Neutrophil (primary cell): ENCODE results near the gene PALLD.

Source experiments
- H3K27ac ChIP-seq: fragments of 200-600 bp; sonication (generic); 2 replicates; pipeline ENCODE4 v1.5.1; 2016; ENCODE audit warnings: mild to moderate bottlenecking, moderate library complexity
- H3K27me3 ChIP-seq: fragments of 200-600 bp; sonication (generic); 2 replicates; pipeline ENCODE4 v1.6.0; 2016; ENCODE audit warnings: mild to moderate bottlenecking
- H3K36me3 ChIP-seq: fragments of 200-600 bp; sonication (generic); 2 replicates; pipeline ENCODE4 v1.5.1; 2017
- H3K4me1 ChIP-seq, 2 experiments: fragments of 200-600 bp in 1 of 2; sonication (generic) in 1 of 2; 1 replicate in 1 of 2; 2 replicates in 1 of 2; pipeline versions ENCODE4 v1.5.1 to v1.6.1; 2013 to 2016; ENCODE audit warnings: low read depth in 1 of 2, low read length in 1 of 2, mild to moderate bottlenecking in 1 of 2, moderate library complexity in 1 of 2; ENCODE audit not compliant: control insufficient read depth in 1 of 2, insufficient read depth in 1 of 2
- H3K4me3 ChIP-seq, 2 experiments: fragments of 200-600 bp in 1 of 2; sonication (generic) in 1 of 2; 1 replicate in 1 of 2; 2 replicates in 1 of 2; pipeline ENCODE4 v1.5.1; 2013 to 2016; ENCODE audit warnings: low read depth in 1 of 2, low read length in 1 of 2, mild to moderate bottlenecking in 1 of 2, moderate library complexity in 1 of 2
- H3K9me3 ChIP-seq: fragments of 200-600 bp; sonication (generic); 2 replicates; pipeline ENCODE4 v1.5.1; 2016
- CTCF ChIP-seq: fragments of 200-600 bp; sonication (generic); IDR thresholded peaks from 2 replicates; pipeline ENCODE4 v1.5.1; 2016; ENCODE audit warnings: antibody characterized with exemption

The PALLD gene

GRCh38 chr4:168755598-168756477, 259.0 kb downstream of the PALLD start:
- no peak for TF ChIP-seq CTCF
- Histone ChIP-seq H3K36me3 (no peaks in the 10 kb centered on the region), H3K4me3 (no peak overlapping the region), H3K4me1 (no peaks in the 10 kb centered on the region), H3K27ac (no peak overlapping the region), H3K9me3 (no peaks in the 10 kb centered on the region), H3K27me3 (no peaks in the 10 kb centered on the region)

GRCh38 chr4:168757500-168757899, 260.6 kb downstream of the PALLD start:
- H3K9me3 ChIP-seq, result no peaks in the 10 kb centered on the region
- no peaks in the 10 kb centered on the region for H3K27me3 ChIP-seq
- no peak for TF ChIP-seq CTCF
- no peak overlapping the region for H3K27ac ChIP-seq
- no peaks in the 10 kb centered on the region for H3K36me3 ChIP-seq
- H3K4me1 ChIP-seq, result no peaks in the 10 kb centered on the region
- H3K4me3 ChIP-seq, result no peak overlapping the region

- Histone ChIP-seq H3K4me1 (no peaks in the 10 kb centered on the region), H3K4me3 (no peak overlapping the region)
Observed at GRCh38 chr4:168758351-168758876, 261.6 kb downstream of the PALLD start.

GRCh38 chr4:168759321-168759720, 262.5 kb downstream of the PALLD start:
- Histone ChIP-seq H3K27me3 (no peaks in the 10 kb centered on the region), H3K27ac (no peak overlapping the region), H3K36me3 (no peaks in the 10 kb centered on the region), H3K4me1 (no peaks in the 10 kb centered on the region), H3K4me3 (no peak overlapping the region), H3K9me3 (no peaks in the 10 kb centered on the region)
- TF ChIP-seq CTCF, result no peak

More at GRCh38 chr4:168758351-168758876, 261.6 kb downstream of the PALLD start:
- Histone ChIP-seq H3K27me3 (no peaks in the 10 kb centered on the region), H3K27ac (no peak overlapping the region), H3K9me3 (no peaks in the 10 kb centered on the region), H3K36me3 (no peaks in the 10 kb centered on the region)
- no peak for TF ChIP-seq CTCF

GRCh38 chr4:168759959-168760527, 263.2 kb downstream of the PALLD start:
- no peak overlapping the region for H3K4me3 ChIP-seq
- no peaks in the 10 kb centered on the region for H3K36me3 ChIP-seq
- H3K27ac ChIP-seq, result no peak overlapping the region
- H3K4me1 ChIP-seq, result no peaks in the 10 kb centered on the region
- H3K27me3 ChIP-seq, result no peaks in the 10 kb centered on the region
- no peak for TF ChIP-seq CTCF
- no peaks in the 10 kb centered on the region for H3K9me3 ChIP-seq
